Sigmoid colon (tissue), 4 donors: ENCODE results near the gene TSPAN32.

Experiments
- POLR2A ChIP-seq, 2 donors: fragments of 450-650 bp; IDR thresholded peaks; one replicate each; pipeline ENCODE4 v1.6.1; 2016; ENCODE audit warnings: antibody characterized with exemption in 2 of 2, mild to moderate bottlenecking in 2 of 2, moderate library complexity in 2 of 2
- POLR2AphosphoS5 ChIP-seq, 4 donors: sonication (generic); formaldehyde crosslinking; IDR thresholded peaks; one replicate each; pipeline ENCODE4 v1.6.1; 2017; ENCODE audit warnings: antibody characterized with exemption in 4 of 4
- TF ChIP-seq, protein P1 (sequence below), 4 experiments: fragments of 450-650 bp in 3 of 4; fragments of 200-600 bp in 1 of 4; IDR thresholded peaks; one replicate each; pipeline ENCODE4 v1.5.1; 2016 to 2019; ENCODE audit warnings: antibody characterized with exemption in 4 of 4, mild to moderate bottlenecking in 3 of 4, moderate library complexity in 2 of 4

DNA sequence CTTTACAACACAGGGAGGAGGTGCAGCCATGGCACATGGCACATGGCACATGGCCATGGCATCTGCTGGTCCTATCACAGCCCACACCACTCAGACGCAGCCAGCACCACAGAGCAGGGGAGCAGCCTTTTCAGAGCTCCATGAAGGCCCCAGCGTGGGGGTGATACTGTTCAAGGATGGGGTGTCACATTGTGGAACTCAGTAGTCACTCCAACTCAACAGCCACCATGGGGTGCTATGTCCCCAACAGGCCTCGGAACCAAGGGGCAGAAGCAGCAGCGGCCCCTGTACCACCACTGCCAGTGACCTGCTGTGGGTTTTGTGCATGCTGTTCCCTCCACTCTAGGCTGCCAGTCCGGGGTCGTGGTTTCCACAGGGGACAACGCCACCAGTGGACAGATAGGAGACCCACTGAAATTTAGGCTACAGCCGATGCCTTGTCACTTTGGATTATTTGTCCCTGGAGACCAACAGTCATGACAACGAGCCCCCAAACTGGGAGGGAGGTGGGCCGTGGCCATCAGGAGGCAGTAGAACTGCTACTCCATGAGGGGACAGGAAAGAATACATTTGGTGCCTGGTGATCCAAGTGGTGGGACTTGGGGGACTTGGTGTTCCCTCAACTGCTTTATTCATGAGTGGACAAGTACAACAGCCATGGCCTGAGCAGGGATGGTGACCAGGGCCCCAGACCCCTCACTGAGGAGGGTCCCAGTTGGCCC, 44.9 kb downstream of the TSPAN32 start:
- TF ChIP-seq, protein P1, sequence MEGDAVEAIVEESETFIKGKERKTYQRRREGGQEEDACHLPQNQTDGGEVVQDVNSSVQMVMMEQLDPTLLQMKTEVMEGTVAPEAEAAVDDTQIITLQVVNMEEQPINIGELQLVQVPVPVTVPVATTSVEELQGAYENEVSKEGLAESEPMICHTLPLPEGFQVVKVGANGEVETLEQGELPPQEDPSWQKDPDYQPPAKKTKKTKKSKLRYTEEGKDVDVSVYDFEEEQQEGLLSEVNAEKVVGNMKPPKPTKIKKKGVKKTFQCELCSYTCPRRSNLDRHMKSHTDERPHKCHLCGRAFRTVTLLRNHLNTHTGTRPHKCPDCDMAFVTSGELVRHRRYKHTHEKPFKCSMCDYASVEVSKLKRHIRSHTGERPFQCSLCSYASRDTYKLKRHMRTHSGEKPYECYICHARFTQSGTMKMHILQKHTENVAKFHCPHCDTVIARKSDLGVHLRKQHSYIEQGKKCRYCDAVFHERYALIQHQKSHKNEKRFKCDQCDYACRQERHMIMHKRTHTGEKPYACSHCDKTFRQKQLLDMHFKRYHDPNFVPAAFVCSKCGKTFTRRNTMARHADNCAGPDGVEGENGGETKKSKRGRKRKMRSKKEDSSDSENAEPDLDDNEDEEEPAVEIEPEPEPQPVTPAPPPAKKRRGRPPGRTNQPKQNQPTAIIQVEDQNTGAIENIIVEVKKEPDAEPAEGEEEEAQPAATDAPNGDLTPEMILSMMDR (IDR thresholded peaks at IDR 0.05) = no peak
- TF ChIP-seq POLR2A (IDR thresholded peaks at IDR 0.05) = no peak
- TF ChIP-seq POLR2AphosphoS5 (IDR thresholded peaks at IDR 0.05) = no peak
